ENCODE measurements around the gene PTPN14.

Gene PTPN14

DNA sequence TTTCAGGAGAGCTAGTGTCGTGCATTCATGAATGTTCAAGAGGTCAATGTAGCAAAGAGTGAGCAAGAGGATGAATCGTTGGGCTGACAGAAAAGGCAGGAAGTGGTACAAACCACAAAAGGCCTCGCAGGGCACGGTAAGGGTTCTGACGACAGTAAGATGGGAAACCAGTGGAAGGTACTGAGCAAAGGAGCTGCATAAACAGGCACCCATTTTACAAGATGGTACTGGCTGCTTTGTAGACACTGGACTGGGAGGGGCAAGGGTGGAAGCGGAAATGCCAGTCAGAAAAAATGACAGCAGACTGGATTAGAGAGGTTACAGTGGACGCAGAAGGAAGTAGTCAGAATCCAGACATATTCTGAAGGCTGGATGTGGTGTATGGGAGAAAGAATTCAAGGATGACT is 123.5 kb downstream of the PTPN14 start:
- DNase-seq (ENCODE audit: low read depth) = no peak

DNA sequence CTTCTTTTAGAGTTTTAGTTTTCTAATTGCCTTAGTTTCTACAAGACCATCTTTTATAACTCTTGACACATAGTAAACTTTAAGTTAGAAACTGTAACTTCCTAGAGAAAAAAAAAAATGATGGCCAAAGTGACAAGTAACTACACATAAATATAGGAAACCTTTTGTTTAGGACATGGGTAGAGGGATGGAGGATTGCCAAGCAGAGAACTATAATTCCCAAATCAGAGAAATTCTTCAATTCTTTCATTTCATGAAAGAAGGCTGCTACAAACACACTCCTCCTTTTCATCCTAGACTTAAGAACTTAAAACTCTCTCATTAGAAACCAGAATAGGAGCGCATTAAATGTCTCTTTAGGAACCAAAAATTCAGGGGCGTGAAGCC is 125.0 kb downstream of the PTPN14 start:
- no peak for DNase-seq (ENCODE audit: low read depth)

DNA sequence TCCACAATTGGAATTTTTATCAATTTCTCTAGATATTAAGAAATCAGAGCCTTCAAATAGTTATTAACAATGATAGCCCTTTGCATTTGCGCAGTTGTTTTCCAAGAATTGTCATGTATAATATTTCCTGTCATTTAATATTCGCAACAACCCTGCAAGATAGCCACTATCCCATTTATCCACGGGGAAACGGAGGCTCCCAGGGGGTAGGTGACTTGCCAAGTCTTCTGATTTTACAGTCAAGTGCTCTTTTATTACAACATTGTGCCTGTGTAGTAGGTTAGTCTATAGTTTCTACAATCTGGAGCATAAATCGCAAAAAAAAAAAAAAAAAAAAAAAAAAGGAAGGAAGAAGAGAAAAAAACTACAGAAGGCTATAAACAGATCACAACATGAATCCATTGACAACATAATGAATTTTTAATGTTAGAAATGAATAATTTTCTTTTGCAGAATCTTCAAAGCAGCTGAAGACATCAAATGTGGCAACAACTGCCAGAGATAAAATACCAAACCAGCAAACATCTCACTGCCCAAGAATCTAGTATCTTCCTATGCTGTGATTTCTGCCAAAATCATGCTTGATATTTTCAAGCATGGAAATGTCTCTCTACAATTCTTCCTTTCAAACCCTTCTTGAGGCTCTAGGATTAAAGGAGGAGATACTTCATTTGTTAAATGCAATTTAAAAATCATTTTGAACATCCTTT is 125.5 kb downstream of the PTPN14 start:
- DNase-seq (ENCODE audit: low read depth) = no peak

DNA sequence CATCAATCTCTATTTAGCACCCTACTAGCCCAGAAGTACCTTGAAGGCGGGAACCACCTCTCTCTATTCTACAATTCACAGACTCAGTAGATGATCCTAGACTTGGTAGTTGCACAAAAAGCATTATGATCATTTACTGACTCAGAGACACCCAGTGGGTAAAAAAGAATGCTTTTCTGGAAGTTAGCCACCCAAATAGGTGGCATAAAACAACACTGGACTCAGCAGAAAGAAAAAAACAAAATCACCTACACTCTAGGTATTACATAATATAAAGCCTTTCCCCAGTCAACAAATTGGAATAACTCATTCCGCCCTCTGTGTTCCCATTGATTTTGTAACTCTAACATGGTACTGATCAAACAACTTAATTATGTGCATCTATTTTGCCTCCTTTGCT is 126.3 kb downstream of the PTPN14 start:
- no peak for DNase-seq (ENCODE audit: low read depth)

DNA sequence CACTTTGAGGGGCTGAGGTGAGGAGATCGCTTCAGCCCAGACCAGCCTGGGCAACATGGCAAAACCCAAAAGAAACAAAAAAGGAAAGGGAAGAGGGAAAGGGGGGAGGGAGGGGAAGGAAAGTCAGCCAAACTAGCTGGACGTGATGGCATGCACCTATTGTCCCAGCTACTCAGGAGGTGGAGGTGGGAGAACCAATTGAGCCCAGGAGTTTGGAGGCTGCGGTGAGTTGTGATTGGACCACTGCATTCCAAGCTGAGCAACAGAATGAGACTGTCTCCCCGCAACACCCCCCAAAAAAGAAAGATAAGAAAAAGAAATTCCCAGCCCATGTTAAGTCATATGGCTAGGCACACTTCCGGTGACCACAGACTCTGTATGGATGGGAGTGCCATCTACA is 128.4 kb downstream of the PTPN14 start:
- no peak for DNase-seq (ENCODE audit: low read depth)

DNA sequence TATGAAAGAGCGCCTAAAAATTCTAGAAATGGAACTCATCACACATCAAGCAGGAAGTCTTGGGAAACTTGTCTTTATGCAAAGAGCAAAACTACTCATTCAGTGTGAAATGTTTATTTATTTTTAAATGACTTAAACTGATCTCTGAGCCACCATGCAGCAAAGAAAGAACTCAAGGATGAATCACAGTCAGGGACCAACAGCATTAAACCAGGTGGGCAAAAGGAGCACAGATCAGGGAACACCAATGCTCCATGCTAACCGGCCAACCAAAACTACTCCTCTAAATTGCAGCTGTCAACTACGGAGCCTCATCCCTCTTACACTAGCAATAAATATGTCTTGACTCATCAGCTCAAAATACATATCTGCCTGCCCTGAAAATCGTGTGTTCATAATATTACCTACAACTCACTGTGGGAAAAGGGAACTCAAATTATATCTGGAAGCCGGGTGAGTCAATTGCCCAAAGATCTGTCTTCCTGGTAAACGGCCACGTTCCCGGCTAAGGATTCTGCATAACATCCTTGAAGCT is 129.2 kb downstream of the PTPN14 start:
- DNase-seq (ENCODE audit: low read depth) = no peak

DNA sequence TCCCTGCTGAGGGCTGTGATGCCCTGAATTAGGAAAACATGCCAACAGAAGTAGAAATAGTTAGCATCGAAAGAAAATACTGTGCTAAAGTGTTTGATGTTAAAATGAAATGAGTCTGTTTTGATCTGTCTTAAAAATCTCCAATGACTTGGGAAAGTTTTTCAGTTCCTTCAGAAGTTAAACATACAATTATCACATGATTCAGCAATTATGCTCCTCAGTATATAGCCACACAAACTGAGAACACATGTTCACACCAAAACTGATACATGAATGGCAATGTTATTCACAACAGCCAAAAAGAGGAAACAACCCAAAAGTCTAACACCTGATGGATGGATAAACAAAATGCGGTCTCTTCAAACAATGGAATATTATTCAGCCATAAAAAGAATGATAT is 130.6 kb downstream of the PTPN14 start:
- no peak for DNase-seq (ENCODE audit: low read depth)

DNA sequence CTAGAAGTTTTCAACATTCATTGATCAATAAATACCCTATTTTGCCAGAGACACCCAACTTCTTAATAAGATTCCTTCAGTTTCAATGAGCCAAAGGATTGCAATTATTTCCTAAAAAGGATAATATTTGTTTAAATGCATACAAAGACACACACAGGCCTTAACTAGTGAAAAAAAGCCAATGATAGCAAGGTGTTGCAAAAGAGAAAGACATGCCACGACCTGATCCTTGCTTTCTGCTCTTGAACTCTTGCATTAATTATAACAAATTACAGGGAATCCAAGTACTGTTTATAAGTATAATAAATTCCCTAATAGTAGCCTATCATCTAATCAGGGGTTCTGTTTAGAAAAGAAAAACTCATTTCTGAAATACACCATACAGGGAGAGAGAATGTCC is 131.1 kb downstream of the PTPN14 start:
- DNase-seq (ENCODE audit: low read depth) = no peak

DNA sequence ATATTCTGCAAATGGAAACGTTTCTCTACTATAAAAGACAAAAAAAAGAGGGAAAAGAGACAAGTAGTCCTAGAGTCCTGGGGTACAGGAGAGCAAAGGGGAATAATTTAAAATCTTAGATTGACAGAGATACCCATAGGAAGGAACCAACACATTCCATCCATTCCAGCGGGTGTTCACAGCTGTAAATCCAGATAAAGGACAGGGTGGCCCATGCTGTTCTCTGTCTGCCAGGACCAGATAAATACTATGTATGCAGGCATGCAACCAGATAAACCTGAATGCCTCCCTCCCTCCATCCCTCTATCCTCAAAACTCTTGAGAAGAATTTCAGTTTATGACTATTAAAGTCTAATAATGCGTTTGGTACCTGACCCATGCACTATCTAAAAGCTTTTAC is 131.8 kb downstream of the PTPN14 start:
- no peak for DNase-seq (ENCODE audit: low read depth)

DNA sequence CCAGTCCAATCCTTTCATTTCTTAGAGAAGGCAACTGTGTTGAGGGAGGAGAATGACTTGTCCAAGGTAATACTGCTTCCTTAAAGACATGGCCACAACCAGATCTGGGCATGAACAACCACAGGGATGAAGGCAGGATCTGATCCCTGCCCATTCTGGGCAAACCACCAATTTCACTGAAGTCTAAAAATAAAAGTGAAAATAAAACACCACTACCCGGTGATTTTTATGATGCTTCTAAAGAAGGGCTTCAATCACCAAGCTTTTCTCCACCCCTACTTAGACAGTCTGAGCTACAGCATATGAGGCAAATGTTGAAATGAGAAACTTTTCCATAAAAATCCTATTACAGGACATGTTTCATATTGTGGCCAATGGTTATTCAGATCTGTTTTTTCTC is 133.0 kb downstream of the PTPN14 start:
- no peak for DNase-seq (ENCODE audit: low read depth)

DNA sequence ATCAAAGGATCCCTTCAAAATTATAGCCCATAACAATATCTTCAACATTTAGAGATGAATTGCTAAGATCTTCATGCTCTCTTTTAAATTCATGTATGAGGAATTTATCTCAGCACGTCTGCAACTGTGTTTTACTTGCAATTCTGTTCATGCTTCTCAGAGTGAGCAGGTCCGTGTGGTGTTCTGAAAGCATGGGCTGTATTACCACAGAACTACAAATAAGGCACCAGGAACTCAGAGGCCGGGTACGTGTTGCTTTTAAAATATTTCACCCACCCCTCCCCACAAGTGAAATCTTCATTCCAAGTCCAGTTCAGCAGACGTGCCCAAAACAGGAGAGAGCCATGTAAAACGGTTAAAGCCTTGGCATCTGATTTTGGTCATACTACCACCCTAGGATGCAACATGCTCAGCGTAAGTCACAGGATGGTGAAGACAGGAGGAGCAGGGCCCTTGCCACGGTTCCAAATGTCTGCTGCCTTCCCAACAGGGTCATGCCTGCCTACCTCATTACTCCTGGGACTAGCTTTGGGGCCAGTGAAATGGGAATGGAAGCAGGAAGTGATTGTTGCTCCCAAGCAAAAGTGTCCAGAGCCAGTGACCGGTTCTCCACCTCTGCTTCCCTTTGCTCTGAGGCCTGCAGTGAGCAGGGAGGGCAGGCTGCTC is 133.7 kb downstream of the PTPN14 start:
- no peak for DNase-seq (ENCODE audit: low read depth)

DNA sequence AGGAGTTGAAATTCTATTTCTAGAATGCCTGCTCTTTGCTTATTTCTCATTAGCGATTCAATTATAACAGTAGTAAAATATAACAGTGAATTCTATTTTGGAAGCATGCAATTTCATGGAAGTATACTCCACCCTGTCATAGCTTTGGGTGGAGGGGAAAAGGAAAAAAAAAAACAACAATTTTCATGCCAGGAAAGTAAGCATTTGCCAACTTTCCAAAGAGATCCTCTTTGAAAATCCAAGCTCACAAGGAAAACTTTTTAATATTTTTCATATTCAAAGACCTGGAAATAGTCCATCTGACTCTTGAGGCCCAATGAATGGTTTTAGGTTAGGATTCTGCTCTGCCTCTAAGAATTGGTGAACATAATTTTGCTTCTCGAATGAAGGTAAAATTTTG is 134.5 kb downstream of the PTPN14 start:
- no peak for DNase-seq (ENCODE audit: low read depth)

DNA sequence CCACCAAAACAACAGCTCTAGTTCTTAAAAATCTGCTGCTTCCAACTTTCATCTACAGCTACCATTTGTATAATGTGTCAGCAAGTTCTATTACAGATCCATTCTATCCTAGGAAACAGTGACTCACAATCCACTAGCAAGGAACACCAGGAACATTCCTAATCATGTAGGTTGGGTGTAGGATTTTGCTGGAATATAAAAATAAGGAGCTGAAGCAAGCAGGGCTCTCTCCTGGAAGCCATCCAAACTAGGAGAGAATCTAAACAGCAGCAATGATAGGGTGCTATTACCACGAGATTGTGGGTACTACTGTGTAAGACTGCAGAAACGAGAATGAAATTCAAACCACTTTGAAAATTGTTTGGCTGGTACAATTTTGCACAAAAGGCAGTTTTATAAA is 135.0 kb downstream of the PTPN14 start:
- no peak for DNase-seq (ENCODE audit: low read depth)

DNA sequence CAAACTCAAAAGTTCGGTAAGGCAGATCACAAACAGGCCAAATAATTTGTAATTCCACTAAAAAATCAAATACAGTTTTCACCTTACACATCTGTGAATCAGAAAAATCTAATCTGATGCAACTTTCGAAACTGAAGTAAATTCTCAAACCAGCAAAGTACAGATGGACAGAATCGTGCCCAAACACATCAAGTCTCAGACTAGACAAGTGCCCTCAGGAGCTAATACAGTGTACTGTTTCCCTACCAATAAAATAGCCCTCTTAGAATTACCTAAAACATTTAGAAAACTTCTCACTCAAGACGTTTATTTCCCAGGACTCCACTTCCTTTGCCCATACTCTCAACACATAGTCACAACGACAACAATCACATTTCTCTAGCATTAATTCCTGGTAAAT is 136.3 kb downstream of the PTPN14 start:
- no peak for DNase-seq (ENCODE audit: low read depth)

DNA sequence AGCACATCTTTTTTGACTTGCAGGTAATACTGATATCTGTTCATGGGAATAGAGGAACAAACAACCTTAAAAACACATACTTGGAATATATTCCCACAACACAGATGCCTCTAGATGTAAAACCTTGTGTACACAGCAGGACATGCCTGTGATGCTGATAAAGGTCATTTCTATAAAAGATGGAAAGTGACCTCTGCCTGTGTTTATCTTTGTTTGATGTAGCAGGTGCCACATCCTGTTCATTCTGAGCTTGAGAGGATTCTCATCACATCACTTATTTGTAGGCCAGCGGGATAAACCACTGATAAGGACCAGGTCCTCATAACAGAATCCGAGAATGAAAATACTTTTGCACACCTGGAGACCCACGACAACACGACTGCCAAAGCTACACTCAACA is 136.7 kb downstream of the PTPN14 start:
- DNase-seq (ENCODE audit: low read depth) = no peak

DNA sequence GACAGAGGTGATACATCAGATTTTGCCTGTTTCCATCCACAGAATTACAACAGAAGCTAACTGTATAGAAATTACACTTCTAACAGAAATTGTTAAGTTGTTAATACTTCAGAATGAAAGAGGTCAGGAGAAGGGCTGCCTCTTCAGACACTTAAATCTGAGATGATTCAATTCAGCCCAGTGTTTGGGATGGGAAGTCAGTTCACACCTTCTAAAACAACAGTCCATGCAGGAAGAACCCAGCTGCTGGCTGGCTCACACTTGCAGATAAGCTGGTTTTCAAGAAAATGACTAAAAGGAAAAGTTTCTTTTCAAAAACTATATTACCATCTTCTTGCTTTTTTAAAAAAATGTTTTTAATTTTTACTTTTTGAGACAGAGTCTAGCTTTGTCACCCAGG is 138.1 kb downstream of the PTPN14 start:
- DNase-seq (ENCODE audit: low read depth) = no peak

DNA sequence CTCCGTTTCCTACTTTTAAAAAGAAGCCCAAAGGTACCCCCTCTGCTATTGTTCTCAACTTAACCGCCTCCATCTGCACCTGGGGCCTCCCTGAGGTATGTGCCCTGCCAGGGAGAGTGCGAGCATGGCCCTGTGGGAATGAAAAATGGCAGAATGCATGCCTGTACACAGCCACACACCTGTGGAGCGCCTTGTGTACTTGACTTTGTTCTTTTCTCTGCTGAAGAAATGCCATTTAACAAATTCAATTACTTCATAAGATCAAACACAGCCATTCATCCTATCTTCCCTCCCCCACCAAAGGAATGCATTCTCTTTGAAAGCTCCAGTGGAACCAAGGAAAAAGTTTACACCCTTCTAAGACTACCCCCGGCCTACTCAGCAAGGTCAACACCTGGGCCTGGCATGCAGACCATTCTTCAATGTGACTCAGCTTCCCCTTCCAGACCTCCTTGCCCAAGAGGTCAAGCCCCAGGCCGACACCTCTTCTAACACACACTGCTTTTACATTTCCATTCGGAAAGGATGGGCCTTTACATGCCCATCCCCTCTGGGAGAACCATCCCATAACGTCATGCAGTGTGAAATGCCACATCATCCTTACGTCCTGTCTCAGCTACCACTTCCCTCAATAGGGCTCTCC is 146.7 kb downstream of the PTPN14 start:
- DNase-seq (ENCODE audit: low read depth) = no peak

DNA sequence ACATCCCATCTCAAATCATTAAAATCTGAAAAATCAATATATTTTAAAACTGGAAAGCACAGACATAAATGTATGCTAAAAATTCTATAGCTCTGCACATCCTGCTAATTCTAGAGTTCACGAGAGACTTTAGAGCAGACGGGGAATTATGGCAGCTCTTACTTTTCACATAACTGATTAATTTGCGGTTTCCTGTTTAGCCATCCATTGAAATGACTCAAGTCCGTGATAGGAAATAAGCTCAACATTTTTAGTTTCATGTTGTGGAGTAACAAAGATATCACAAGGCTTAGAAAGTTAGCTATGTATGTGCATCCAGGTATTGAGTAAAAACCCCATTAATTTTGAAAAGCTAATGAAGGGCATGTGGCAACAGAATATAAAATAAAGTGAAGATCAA is 147.2 kb downstream of the PTPN14 start:
- DNase-seq (ENCODE audit: low read depth) = no peak

DNA sequence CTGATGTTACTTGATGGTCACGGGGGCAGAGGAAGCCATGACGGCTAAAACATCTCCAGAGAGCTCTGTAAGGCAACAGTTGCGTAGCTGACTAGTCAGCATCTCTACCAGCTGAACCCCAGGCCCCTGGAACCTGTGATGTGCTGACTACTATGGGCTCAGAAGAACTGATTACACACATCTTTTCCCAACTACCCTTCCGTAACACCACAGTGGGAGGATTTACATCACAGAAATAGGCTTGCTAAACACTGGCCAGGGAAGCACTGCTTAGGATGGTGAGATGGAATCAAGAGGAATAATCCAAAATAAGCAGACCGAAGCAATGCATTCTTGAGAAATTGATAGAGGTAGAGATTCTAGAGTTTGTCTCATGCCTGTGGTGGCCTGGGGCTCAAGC is 148.0 kb downstream of the PTPN14 start:
- no peak for DNase-seq (ENCODE audit: low read depth)

DNA sequence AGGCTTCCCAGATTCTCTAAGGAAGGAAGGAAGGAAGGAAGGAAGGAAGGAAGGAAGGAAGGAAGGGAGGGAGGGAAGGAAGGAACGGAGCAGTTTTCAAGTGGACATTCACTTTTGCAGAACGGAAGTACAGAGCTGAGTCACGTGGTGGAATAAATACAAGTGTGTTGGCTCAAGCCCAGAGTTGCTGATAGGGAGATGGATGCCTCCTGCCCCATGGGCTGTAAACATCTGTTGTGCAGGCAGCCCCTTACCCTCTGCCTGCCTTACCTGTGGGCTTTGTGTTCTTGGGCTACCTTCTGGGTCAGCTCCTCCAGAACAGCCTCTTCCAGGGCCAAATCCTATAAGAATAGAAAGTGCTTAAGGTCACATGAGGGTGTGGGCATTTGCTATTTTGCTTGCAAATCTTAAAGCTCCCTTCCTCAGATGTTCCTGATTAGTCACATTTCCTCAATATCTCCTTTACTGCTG is 148.8 kb downstream of the PTPN14 start:
- DNase-seq (ENCODE audit: low read depth) = no peak

DNA sequence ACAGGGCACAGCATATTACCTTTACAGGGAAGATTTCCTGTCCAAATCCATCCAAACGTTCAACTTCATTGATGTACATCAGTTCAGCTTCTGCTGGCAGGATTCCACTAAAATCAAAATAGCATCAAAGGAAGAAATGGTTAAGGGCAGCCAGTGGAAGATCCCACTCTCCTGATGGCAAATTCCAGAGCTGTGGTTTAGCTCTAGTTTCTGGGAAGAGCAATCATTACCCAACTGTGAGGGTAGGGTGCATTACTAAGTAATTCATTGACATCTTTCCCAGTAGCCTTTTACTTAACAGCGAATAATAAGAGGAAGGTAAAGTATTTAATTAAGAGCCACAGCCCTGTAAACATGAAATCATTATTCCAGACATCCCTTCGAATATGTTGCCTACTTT is 149.7 kb downstream of the PTPN14 start:
- no peak for DNase-seq (ENCODE audit: low read depth)

DNA sequence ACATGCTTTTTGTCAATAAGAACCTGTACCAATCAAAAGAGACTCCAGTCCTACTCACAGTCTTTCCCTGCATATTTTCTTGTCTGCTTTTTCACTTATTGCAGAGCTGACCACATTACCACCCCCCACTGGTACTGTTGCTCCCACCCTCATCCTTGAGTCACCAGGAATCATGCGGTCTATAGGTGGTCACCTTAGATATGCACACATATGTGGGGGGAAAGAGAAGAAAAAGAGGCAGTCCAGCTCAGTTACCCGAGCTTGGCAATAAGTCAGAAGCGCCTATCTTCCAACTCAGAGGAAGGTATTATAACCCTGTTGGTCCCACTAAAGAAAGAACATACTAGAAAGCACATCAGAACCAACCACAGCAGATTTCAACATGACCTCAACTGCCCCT is 151.3 kb downstream of the PTPN14 start:
- DNase-seq (ENCODE audit: low read depth) = no peak

DNA sequence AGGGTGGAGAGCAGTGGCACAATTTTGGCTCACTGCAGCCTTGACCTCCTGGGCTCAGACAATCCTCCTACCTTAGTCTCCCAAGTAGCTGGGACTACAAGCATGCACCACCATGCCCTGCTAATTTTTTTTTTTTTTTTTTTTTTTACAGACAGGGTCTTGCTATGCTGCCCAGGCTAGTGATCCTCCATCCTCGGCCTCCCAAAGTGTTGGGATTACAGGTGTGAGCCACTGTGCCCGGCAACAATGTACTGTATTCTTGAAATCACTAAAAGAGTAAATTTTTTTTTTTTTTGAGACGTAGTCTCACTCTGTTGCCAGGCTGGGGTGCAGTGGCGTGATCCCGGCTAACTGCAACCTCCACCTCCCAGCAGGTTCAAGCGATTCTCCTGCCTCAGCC is 152.9 kb downstream of the PTPN14 start:
- DNase-seq (ENCODE audit: low read depth) = no peak

All from stimulated activated CD8-positive, alpha-beta memory T cell treated with anti-CD3 and anti-CD28 coated beads, Interleukin-7, amount 100 ng/mL, for 24 hours (primary cell).